T-helper 1 cell (primary cell): ENCODE measurements around the gene CPNE4.

Experiments
- DNase-seq, 5 donors: peaks; one replicate each; pipeline ENCODE4 v3.0.0-alpha.2; 2012 to 2020

The CPNE4 gene

DNA sequence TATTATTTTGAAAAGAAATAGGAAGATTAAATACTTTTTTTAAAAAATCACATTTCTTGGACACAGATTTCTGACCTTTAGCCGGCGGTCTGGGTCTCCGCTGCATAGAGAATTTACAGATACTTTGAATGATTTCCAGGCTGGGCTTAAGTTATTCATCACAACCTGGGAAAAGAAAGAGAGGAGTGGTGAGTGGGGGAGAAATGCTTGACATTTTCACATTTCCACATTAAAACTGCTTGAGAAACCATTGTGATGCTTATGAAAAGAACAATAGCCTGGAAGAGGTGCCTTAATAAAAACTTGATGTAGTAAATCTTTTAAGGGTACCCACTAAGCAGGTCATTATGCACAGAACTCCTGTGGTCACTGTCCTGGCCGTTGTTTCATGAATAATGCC is 365.2 kb downstream of the CPNE4 start:
- no peak for DNase-seq

DNA sequence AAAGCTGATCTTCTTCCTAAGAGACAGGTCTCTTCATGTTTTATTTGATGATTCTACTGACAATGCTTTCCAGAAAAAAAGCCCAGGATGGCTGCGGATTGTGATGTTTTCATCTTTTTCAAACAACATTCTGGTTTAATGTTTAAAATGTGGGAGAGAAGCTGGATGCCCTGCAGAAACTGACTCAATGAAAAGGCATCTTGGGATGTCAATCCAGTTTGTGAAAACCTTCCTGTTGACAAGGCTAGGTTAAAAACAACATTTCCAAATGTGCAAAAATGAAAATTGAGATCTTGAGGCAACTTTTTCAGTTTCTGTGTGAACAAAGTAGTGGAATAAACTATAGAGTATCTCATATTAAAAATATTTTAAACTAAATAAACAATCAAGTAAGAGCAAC is 376.0 kb downstream of the CPNE4 start:
- no peak for DNase-seq

DNA sequence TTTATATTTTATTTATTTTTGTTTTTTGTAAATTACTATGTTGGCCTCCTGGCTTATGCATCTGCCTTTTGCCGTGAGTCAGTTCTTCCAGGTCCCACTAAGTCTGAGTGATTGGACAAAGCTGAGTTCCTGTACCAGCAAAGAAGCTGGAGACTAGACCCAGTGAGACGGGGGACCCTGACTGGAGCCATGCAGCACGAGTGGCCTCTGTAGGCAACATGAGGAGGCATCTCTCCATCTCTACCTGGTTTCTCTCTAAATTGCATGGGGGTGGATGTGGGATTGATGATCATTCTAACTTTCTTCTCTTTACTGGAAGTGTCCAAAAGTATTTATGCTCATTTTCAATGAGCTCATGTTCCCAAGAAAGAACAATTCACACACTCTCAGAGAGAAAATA is 376.7 kb downstream of the CPNE4 start:
- no peak for DNase-seq

DNA sequence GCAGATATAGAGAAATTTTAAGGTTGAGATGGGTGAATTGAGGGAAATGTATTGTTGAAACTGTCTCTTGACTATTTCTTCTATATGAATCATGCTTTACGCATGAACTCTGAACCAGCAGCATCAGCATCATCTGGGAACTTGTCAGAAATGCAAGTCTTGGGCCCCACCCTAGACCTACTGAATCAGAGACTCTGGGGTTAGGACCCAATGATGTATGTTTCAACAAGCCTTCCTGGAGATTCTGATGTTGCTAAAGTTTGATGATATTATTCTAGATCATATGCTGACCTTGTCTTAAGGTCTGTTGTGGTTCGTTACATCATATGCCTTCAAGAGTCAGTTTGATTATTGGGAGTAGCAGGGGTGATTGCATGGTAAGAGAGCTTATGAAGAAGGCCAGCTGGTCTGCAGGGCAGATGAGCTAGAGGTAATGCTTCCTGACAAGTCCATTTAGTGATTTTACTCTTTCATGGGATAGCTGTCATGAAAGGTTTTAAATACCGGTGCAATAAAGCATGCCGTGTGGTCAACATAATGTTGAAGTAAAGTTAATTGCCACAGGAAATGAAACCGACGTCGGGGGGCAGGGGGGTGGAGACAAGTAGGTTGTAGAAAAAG is 379.6 kb downstream of the CPNE4 start:
- no peak for DNase-seq

DNA sequence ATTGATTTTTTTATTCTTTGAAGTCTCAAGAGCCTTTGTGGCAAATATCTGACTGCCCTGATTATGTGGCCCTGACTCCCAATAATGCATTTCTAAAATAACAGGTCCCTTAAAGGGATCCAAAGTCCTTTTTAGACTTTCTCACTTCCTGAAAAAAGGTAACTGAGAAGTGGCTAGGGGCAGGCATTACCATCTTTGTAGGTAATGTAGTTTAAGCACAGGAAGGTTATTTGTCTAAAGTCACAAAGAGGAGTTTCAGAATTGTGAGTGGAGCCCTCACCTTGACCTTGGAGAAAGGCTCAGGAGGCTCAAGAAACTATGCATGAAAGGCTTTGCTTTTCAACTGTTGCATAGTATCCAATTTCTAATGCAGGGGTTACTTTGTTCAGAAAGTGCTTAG is 389.2 kb downstream of the CPNE4 start:
- DNase-seq: no peak

DNA sequence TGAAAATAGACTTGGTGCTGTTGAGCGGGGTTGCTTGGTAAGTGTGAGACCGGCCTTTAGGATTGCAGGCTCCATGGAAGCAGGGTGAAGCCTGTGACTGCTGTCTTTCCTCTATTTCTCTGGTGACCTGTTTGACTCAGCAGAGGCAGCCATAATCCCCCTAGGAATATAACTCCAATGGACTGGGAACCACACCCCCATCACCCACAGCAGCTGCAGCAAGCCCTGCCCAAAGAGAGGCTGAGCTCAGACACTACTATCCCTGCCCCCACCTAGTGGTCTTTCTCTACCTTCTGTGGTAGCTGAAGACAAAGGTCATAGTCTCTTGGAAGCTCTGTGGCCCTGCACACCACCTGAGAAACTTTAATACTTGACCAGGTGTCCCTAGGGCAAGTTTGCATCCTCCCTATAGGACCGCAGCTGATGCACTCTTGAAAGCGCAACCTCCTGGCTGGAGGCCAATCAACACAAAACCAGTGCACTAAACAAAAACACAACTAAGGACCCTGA is 398.5 kb downstream of the CPNE4 start:
- DNase-seq: no peak

DNA sequence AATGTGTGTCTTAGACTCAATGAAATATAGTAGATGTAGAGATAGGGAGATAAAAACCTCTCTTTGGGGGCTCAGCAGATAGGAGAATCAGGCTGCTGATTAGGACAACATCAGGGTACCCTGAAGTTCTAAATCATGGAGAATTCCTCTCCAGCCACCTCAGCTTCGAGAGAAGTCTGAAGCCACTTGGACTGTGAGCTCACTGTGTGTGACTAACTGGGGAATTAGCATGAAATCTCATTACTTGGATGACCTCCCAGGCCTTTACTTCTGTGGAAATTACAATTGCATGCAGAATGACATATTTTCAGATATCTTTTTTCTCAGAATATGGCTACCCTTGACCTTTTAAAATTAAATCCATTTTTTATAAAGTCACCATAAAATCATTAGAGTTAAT is 404.0 kb downstream of the CPNE4 start:
- DNase-seq: no peak

DNA sequence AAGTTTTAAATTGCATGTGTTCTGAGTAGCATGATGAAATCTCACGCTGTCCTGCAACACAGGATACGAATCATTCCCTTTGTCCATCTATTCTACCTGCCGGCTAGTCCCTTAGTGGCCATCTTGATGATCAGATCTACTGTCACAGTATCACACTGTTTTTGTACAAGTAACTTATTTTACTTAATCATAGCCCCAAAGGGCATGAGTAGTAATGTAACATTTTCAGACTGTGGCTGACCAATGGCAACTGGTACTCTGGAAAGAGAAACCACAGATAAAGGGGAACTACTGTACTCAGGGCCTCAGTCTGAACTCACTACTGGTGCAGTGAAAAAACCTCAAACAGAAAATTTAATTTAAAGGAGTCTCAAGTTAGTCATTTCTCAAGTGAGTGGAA is 404.7 kb downstream of the CPNE4 start:
- DNase-seq: no peak

DNA sequence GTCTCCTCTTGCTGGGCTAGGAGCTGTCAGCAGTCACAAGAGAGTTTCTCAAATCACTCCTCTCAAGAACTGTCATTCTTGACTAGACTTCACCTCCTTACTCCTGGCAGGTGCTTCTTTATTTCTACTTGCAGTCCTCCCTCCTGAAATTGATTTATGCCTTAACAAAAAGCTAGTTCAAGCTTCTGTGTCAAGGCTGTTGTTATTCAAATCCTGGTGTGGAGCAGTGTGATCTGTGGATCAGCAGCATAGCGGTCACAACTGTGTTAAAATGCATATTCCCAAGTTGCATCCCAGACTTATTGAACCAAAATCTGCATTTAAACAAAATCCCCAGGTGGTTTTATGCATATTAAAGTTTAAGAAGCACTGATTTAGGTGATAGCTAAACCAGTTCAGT is 411.4 kb downstream of the CPNE4 start:
- no peak for DNase-seq

DNA sequence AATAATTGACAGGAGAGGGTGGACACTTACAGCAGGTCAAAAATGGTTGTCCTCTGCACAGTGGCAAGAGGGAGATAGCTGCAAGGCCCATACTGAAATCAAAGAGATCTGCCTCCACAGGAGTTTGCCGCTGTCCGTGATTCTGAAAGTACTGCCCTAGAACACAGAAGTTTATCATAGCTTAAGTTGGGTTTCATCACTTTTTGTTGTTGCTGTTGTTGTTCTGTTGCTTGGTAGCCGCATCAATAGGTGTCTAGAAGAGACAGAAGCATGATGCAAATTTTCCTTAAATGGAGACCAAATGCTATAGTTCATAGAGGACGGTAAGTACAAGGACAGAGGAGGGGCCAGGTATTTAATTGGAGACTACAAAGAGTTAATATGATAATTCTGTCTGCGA is 412.1 kb downstream of the CPNE4 start:
- no peak for DNase-seq

DNA sequence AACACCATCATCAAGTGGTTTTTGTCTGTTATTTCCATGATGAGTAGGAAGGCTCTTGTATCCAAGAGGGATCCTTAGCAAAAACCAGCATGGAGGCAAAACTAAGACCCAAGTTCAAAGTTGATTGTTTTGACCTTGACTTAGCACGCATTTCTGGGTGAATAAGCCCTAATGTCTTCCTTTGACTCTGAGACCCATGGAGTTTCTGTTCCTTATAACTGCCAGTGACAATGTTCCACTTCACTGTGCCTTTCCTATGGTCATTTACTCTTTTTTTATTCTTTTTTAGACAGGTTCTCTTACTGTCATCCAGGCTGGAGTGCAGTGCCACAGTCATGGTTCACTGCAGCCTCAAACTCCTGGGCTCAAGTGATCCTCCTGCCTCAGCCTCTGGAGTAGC is 413.8 kb downstream of the CPNE4 start:
- DNase-seq: no peak

DNA sequence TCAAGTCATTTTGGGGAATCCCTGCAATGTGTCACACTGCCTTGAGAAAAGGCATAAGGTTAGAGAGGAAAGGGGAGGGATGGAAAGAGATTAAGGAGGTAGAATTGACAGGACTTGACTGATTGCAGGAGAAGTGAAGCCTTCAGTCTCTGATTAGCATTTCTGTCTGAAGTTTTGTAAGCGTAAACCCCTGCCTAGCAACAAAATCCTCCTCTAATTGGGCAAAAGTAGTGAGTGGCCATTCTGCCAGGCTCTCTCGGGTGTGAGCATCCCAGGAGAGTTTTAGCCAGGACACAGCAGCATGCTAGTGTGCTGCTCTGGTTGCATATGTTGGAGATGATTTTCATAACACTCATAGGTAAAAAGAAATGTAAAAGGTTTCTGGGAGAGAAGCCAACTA is 415.0 kb downstream of the CPNE4 start:
- no peak for DNase-seq

DNA sequence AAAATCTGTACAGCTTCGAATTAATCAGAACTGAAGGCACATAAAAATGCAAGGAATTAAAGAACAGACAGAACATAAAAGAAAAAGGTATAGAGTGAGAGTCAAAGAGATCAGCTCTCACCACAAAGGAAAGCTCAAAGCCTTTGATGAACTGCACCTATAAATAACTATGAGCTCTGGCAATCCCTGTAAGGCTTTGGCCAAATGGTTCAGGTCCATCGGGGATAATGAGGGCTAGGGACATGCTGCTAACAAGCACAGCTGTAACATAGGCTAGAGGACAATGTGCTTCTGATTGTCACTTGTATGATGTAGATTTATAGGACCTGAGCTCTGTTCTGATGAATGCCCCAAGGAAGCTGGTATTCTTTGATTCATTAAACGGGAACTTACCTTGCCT is 418.1 kb downstream of the CPNE4 start:
- DNase-seq: no peak

DNA sequence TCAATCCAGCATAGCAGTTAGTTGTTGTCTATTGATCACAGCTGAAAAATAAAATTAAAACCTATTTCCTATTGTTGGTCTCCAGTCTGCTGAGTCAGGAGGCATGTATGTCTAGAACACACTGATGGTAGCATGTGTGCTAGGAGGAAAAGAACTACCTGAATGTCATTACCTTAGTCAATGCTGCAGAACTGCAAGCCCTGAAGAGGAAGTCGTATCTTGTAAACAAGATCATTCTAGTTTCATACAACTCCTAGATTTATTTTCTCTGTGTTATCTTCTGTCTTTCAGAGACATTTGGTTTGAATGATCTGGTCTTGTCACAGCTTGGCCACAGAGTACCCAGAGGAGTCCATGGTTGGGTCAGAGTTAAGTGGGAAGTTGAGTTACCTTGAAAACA is 422.1 kb downstream of the CPNE4 start:
- DNase-seq: no peak

DNA sequence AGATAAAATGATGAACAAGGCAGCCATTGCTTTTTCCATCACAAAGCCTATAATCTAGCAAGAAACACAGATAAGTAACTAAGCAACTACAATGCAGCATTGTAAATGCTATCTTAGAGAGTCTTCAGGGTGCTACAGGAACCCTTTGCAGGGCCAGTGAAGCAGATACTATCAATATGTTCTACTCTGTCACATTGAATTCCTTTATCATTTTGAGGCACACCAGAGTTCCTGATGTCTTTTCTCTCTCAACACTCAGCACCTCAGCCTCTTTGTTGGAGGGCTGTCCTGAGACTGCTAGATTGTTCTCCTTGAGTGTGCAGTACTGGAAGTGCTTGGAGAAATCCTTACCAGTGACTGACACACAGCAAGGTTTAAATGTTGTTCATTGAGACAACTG is 424.6 kb downstream of the CPNE4 start:
- no peak for DNase-seq

DNA sequence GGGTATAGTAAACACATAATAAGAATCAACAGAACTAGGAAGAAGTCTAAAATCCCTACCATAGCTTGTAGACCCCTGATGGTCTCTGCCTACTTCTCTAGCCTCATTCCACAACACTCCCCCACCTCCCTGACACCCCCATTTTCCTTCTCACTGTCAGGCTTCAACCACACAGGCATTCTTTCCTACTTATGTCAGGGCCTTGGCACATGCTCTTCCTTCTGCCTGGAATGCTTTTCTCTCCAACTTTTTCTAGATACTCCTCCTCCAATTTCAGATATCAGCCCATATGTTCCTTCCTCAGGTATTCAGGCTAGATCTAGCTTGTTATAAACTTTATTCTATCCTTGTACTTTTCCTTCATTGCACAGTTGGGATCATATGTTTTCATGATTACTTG is 426.1 kb downstream of the CPNE4 start:
- no peak for DNase-seq

DNA sequence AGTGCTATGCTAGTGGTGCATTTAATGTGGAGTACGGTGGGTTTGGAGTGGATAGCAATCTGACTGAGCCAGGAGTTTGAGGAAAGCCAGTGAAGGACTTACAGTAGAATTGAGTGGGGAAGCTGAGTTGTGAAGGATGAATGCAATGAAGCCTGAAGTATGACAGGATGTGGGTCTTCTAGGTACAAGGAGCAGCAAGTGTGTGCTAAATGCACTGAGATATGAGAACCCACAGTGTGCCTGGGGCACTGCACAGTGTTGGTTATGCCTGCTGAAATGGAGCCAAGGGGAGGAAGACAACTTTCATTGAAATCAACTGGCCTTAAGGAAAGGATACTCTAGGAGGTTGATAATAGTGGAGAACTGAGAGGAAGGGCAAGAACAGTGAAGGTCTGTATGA is 426.5 kb downstream of the CPNE4 start:
- DNase-seq: no peak

DNA sequence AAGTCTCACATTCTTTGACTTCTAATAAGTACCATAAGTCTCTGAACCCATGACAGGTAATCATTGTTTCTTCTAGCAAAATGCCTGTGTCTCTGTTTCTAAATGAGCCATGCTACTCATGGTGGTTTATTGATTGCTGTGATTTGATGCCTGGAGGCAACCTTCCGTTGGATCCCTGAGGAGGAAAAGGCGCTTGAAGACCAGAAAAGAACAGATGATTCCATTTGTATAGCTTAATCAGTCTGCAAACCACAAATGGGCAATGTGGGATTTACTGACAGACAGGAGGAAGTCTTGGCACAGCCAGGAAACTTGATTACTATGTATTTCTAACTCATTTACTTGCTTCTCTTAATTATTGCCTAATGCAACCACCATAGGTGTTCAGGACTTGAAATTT is 428.9 kb downstream of the CPNE4 start:
- DNase-seq: no peak

DNA sequence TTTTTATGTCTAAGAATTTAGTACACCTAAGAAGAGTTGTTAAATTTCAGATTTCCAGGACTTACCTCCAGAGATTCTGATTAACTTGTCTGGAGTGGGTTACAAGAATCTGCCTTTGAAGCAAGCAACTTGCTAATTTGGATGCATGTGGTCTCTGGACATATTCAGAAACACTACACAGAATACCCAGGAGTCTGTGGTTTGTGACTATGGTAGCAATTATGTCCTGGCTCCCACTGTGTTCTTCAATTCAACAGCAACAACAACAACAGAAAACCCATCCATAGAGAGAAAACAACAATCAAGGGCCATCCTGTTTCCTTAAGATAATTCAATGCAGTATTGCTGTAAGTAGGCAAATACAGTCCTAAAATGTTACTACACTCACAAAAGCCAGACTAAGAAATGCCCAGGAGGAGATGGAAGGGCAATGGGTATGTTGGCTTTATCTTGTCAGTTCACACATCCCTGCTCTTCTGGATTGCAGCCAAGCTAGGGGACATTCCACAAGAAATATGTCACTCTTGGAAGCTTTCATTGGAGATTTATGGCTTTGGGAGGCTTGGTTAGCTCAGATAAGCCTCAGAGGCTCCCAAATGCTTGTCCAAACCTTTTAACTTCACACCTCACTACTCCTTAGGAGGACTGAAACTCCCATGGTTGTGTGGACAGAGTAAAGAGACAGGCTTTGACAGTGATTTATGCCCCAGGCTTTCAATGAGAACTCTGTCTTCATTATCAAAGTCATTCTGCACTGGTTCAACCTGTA is 432.6 kb downstream of the CPNE4 start:
- no peak for DNase-seq

DNA sequence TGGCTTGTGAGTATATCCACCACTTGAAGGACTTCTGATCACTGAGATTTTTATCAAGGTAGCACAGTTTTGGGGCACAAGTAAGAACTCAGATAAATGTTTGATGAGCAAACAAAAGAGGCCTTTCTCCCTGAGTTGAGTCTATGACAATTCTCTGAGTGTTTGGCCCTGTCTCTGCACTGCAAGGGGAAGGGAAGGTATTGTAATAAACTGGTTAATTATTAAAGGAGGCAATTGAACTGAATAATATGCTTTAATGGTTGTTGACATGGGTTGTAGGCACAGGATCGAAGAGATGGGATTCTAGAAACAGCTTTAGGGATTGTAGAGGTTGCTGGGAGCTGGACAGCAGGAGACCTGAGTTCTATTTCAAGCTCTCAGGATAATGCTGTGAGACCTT is 437.0 kb downstream of the CPNE4 start:
- DNase-seq: no peak

DNA sequence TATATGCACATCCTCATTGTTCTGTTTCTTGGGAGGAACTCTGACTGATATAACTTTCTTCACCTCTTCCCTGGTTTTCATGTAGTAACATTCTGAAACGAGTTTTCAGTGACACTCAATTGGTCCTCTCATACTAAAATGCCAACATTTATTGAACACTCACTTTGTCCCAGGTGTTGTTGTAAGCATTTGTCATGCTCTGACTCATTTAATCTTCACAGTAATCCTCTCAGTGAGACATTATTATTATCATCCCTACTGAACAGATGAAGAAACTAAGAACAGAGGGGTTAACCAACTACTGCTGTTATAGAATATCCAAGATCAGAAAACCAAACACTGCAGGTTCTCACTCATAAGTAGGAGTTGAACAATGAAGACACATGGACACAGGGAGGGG is 437.9 kb downstream of the CPNE4 start:
- no peak for DNase-seq

DNA sequence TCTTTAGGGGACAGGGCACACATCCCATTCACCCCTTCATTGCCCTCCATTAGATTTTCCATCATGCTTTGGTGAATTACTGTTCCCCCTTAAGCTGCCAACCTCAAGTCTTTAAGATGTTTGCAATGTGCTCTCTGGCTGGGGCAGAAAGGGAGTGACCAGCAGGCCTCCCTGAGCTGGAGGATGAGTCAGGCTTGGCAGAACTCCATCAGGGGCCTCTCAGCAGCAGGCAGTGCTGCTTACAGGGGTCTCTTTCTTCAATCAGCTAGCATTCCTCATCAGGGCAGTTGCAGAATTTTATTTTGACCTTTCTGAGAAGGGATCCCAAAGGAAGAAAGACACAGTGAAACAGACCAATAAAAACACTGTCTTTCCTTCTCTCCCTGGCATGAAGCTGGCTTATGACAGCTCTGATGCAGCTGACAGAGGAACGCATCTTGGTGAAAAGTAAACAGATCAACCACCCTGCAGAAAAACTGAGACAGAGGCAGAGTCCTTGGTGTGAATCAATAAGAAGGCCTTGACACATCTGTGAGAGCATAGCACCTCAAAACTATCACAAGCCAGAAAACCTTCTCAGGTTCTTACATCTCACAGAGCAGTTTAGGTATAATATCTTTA is 443.3 kb downstream of the CPNE4 start:
- no peak for DNase-seq

DNA sequence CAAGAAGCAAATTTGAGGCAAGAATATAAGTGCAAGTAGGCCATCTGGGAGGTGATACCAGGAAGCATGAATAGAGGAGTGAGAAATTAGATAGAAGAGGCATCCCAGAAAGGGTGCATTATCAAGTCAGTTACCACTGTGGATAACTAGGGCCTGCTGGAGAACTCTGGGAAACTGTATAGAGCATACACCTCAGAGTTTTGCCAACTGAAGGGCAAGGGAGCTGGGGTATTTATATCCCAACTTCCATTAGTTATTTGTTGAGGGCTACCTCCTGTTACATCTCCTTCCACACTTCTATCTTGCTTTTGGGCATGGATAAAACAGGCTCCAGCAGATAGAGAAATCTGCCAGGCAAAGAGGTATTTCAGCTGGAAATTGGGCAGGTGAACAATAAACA is 448.5 kb downstream of the CPNE4 start:
- no peak for DNase-seq

DNA sequence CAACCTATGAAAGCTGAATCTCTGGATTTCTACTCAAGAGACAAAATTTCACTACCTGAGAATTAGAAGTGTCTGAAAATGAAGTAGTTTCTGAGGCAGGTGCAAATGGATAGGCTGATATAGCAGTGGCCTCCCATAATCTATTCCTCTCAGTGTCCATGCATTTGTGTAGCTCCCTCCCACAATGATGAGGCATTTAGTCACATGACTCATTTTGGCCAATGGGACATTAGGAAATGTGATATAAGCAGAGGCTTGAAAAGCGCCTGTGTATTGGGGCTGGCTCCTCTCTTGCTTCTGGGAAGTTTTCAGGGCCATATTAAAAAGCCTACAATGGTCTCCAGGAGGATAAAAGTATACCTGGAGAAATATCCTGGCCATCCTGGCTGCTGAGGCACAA is 452.4 kb downstream of the CPNE4 start:
- no peak for DNase-seq
